ENCODE measurements around the gene ARPC2.

ARPC2 gene

GRCh38 chr2:218216336-218216673 is 684 bp upstream of the ARPC2 start:
- TF ChIP-seq, protein P1, sequence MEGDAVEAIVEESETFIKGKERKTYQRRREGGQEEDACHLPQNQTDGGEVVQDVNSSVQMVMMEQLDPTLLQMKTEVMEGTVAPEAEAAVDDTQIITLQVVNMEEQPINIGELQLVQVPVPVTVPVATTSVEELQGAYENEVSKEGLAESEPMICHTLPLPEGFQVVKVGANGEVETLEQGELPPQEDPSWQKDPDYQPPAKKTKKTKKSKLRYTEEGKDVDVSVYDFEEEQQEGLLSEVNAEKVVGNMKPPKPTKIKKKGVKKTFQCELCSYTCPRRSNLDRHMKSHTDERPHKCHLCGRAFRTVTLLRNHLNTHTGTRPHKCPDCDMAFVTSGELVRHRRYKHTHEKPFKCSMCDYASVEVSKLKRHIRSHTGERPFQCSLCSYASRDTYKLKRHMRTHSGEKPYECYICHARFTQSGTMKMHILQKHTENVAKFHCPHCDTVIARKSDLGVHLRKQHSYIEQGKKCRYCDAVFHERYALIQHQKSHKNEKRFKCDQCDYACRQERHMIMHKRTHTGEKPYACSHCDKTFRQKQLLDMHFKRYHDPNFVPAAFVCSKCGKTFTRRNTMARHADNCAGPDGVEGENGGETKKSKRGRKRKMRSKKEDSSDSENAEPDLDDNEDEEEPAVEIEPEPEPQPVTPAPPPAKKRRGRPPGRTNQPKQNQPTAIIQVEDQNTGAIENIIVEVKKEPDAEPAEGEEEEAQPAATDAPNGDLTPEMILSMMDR (IDR thresholded peaks at IDR 0.05; ENCODE audit: low read depth, low read length, missing control alignments), result no peak
- DNase-seq (ENCODE audit: low read depth), result no peak

DNA sequence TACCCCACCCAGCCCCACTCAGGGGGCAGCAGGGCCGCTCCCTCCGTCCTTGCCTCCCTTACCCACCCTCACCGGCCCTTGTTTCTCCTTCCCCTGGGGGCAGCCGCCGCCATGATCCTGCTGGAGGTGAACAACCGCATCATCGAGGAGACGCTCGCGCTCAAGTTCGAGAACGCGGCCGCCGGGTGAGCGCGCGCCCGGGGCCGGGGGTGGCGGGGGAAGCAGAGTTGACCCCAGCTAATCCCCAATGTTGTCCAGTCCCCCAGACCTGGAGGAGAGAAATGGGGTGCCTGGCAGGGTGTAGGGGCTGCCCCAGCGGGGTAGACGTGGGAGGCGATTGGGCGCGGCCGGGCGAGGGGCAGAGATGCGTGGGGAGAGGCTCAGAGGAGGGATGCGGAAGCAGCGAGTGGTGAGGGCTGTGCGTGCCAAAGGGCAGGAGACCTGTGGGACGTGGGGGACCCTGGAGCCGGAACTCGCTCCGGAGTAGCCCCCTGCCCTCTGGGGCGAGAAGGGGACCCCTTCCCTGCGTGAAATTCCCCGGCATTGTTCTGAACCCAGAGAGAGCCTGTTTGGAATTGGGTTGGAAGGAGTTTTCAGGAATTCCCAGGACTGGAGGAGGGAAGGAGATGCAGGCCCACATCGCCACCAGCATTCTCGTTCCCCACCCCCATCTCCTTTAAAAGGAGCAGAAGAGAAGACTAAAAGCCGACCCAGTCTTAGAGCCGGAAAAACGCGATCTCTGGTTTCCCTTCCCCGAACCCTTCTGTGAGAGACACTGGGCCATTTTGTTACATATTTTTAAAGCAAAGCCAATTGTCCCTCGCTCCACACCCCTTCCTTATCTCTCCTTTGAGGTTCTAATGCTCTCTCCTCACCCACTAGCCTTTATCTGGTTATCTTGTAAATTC is 625 bp downstream of the ARPC2 start:
- H3K4me3 ChIP-seq (ENCODE audit: low read depth, low read length), result peak overlapping the region; percentile 94
- peak; percentile 30 for DNase-seq (ENCODE audit: low read depth)

More at GRCh38 chr2:218216336-218216673, 684 bp upstream of the ARPC2 start:
- peak overlapping the region; percentile 94 for H3K4me3 ChIP-seq (ENCODE audit: low read depth, low read length)

GRCh38 chr2:218218268-218219185 is 1.5 kb downstream of the ARPC2 start:
- H3K4me3 ChIP-seq (ENCODE audit: low read depth, low read length), result peak overlapping the region; percentile 94
- TF ChIP-seq, protein P1 (IDR thresholded peaks at IDR 0.05; ENCODE audit: low read depth, low read length, missing control alignments), result no peak
- DNase-seq (ENCODE audit: low read depth), result peak; percentile 61

More for the DNA sequence above, 625 bp downstream of the ARPC2 start:
- TF ChIP-seq, protein P1 (IDR thresholded peaks at IDR 0.05; ENCODE audit: low read depth, low read length, missing control alignments), result no peak

DNA sequence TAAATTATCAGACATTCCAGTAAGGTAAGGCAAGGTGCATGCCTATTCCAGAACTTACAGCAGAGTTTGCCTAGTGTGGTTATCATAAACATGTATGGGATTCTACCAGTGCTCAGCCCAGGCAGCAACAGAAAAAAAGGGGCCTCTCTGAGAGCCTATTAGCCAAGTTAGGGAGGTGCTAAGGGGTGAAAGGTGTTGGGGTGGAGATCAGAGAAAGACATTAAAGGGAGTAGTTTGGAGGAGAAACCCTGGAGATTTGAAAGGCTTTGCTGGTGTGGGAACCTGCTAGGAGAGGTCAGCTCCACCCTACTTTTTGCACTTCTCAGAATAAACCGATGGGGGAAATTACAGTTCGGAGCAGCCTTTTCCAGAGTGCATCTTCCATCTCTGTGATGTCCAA is 2.9 kb downstream of the ARPC2 start:
- DNase-seq (ENCODE audit: low read depth), result no peak
- H3K4me3 ChIP-seq (ENCODE audit: low read depth, low read length), result peak overlapping the region; percentile 94
- TF ChIP-seq, protein P1 (IDR thresholded peaks at IDR 0.05; ENCODE audit: low read depth, low read length, missing control alignments), result no peak

DNA sequence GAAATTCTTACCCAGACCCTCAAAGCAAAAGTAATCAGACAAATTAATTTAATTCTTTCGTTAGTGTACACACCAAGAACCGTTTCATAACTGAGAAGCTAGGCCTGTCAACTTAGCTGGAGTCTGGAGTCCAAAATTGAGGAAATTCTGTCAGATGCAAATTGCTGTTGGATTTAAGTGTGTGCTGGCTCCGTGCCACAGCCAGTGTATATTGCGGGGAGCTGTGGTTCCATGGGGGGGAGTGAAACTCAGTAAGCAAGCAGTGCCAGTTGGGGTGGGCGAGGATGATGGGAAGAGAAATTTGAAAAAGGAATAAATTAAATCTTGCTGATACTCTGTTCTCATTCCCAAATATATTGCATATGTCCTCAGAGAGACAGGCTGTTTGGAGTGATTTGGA is 4.0 kb downstream of the ARPC2 start:
- TF ChIP-seq, protein P1 (IDR thresholded peaks at IDR 0.05; ENCODE audit: low read depth, low read length, missing control alignments), result no peak
- DNase-seq (ENCODE audit: low read depth), result no peak
- peak overlapping the region; percentile 19 for H3K4me3 ChIP-seq (ENCODE audit: low read depth, low read length)

- H3K4me3 ChIP-seq (ENCODE audit: low read depth, low read length), result peak overlapping the region; percentile 19; the same call in 1 of the 2 replicates
- no peak for DNase-seq (ENCODE audit: low read depth)
- TF ChIP-seq, protein P1 (IDR thresholded peaks at IDR 0.05; ENCODE audit: low read depth, low read length, missing control alignments), result no peak
Observed at GRCh38 chr2:218223046-218223445, 6.1 kb downstream of the ARPC2 start.

All from GM12864 (cell line).